GM12801 (cell line): ENCODE measurements around the gene TMEFF2.

Source experiments
- CTCF ChIP-seq: IDR thresholded peaks from one replicate; pipeline ENCODE4 v1.5.1; 2011; ENCODE audit warnings: control low read depth; ENCODE audit not compliant: insufficient read length; ENCODE audit errors: extremely low read depth

Gene TMEFF2

DNA sequence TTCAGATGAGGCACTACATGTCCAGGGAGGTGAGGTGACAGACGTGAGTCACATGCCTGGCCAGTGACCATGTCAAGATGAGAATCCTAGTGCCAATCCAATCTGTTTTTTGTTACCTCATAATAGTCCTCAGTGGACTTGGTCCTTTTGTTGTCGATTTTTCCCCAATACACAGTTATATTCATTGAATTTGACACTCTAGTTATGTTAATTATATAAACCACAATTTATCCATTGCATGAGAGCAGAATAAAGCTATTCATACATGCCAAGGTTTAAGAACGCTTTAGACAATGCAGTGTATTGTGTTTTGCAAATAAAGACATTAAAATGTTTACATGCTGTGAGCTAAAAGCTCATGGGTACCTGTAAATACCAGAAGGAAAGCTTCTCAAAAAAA lies 21.6 kb upstream of the TMEFF2 start:
- no peak for TF ChIP-seq CTCF

- no peak for TF ChIP-seq CTCF
Observed at GRCh38 chr2:192215096-192215877, 20.6 kb upstream of the TMEFF2 start.

- no peak for TF ChIP-seq CTCF
Observed at GRCh38 chr2:192208848-192209247, 14.1 kb upstream of the TMEFF2 start.

GRCh38 chr2:192206399-192206798 lies 11.7 kb upstream of the TMEFF2 start:
- TF ChIP-seq CTCF = no peak

DNA sequence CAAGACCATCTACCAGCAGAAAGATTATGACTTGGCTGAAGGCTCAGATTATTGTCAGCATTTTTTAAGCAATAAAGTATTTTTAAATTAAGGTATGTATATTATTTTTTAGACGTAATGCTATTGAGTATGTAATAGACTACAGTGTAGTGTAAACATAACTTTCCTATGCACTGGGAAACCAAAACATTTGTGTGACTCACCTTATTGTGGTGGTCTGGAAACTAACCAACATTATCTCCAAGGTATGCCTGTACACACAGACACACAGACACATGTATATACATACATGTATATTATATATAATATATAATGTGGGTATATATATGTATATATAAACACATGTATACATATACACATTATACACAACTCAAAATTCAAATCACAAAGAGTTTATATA lies 9.1 kb upstream of the TMEFF2 start:
- no peak for TF ChIP-seq CTCF

DNA sequence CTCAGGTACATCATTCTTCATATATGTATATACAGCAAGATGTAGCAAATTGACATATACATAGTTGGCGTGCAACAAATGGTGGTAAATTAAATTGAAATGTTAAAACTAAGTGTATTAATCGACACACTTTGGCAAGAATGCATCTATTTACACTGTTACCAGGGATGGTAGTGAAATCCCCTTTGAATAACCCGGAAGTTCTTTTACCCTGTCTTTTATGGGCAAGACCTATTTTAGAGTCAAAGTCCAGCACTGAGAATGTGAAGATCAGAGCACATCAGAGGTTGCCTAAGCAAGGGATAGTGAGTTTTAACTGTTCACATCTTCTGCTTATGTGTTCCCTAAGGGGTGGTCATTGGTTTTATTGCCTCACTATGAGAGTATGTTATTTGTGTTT lies 7.6 kb upstream of the TMEFF2 start:
- TF ChIP-seq CTCF = no peak

DNA sequence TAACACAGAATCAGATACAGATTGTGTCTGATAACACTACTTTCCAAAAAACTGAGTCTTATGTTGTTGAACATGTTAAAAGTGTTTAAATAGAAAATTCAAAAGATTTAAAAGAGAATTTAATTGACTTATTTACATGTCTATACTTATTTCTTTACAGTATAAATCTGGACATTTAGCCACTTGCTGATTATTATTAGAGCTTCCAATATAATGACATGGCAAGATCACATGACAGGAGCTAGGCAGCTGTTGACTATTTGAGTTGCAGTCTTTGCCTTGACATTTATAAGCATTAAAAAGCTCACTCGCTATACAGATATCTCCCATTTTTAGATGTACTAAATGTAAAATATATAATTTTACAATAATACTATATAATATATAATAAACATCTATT lies 6.4 kb upstream of the TMEFF2 start:
- no peak for TF ChIP-seq CTCF
